OCI-LY7 (cell line): ENCODE data around the gene HDAC4. TPM values are rescaled to one million over a fixed set of nuclear protein-coding genes. Genes with fewer than 3 reads are reported as not detected.

Experiments used
- BruUV-seq: library from RNA; stranded (reverse); fragments of 400-500 nt; replicated peaks from 2 replicates; lab custom pipeline; 2021; lab: Mats Ljungman, UMichigan
- CTCF ChIA-PET: fragments of 300-600 bp; sonication (Branson Sonifier 250); formaldehyde crosslinking; loops from one replicate; lab custom pipeline; 2022; ENCODE audit warnings: antibody characterized with exemption; ENCODE audit not compliant: unreplicated experiment; lab: Charles Lee
- POLR2A ChIA-PET: fragments of 300-600 bp; sonication (Branson Sonifier 250); formaldehyde crosslinking; loops from one replicate; lab custom pipeline; 2022; ENCODE audit warnings: antibody characterized with exemption; lab: Charles Lee
- DNase-seq: peaks from one replicate; pipeline ENCODE4 v3.0.0-alpha.2; 2015; ENCODE audit warnings: low spot score
- H2AFZ ChIP-seq: fragments of 200-600 bp; sonication (generic), shearing (Covaris generic); 2 replicates; pipeline ENCODE4 v1.6.1; 2014; ENCODE audit warnings: mild to moderate bottlenecking, antibody characterized with exemption, low read length, moderate library complexity
- H3K27ac ChIP-seq: fragments of 200-600 bp; sonication (generic); 2 replicates; pipeline ENCODE4 v1.5.1; 2014; ENCODE audit warnings: mixed run types, low read depth, mild to moderate bottlenecking, moderate library complexity, low read length, inconsistent platforms; ENCODE audit not compliant: poor library complexity, severe bottlenecking
- H3K36me3 ChIP-seq: fragments of 200-600 bp; sonication (generic); 2 replicates; pipeline ENCODE4 v1.6.1; 2014; ENCODE audit warnings: mild to moderate bottlenecking, antibody characterized with exemption, low read length, moderate library complexity, mixed read lengths; ENCODE audit not compliant: insufficient read depth
- H3K4me1 ChIP-seq: fragments of 200-600 bp; sonication (generic); 2 replicates; pipeline ENCODE4 v1.5.1; 2014; ENCODE audit warnings: mild to moderate bottlenecking, low read length; ENCODE audit not compliant: insufficient read depth, poor library complexity, severe bottlenecking
- H3K4me2 ChIP-seq: fragments of 200-600 bp; sonication (generic); 2 replicates; pipeline ENCODE4 v1.6.1; 2014; ENCODE audit warnings: mild to moderate bottlenecking, low read length
- H3K4me3 ChIP-seq: fragments of 200-600 bp; sonication (generic); 2 replicates; pipeline ENCODE4 v1.5.1; 2014; ENCODE audit warnings: mild to moderate bottlenecking, low read depth, low read length; ENCODE audit not compliant: poor library complexity, severe bottlenecking
- H3K79me2 ChIP-seq: fragments of 200-600 bp; sonication (generic); 2 replicates; pipeline ENCODE4 v1.6.1; 2016; ENCODE audit warnings: low read depth, mild to moderate bottlenecking, low read length, moderate library complexity, mixed read lengths; ENCODE audit not compliant: insufficient read depth
- H3K9me2 ChIP-seq: fragments of 200-600 bp; sonication (generic); 2 replicates; pipeline ENCODE4 v1.6.1; 2016; ENCODE audit warnings: mild to moderate bottlenecking, low read length, mixed read lengths; ENCODE audit not compliant: insufficient read depth
- H3K9me3 ChIP-seq: fragments of 200-600 bp; sonication (generic); 2 replicates; pipeline ENCODE4 v1.6.1; 2014; ENCODE audit warnings: mild to moderate bottlenecking, mixed run types, low read length, mixed read lengths
- H4K20me1 ChIP-seq: fragments of 200-600 bp; sonication (generic); 2 replicates; pipeline ENCODE4 v1.6.1; 2014; ENCODE audit warnings: mild to moderate bottlenecking, antibody characterized with exemption, low read length, moderate library complexity, mixed read lengths; ENCODE audit not compliant: insufficient read depth
- CTCF ChIP-seq: fragments of 200-600 bp; sonication (generic); conservative IDR thresholded peaks from 2 replicates; pipeline ENCODE4 v1.5.1; 2014; ENCODE audit warnings: mild to moderate bottlenecking, antibody characterized with exemption, low read length, moderate library complexity, mixed read lengths
- EZH2phosphoT487 ChIP-seq: fragments of 200-600 bp; sonication (generic); IDR thresholded peaks from 2 replicates; pipeline ENCODE4 v1.6.1; 2018; ENCODE audit warnings: low read depth, borderline replicate concordance, mild to moderate bottlenecking, mixed run types, antibody characterized with exemption, low read length, moderate library complexity, mixed read lengths
- intact Hi-C: fragments of 100-400 bp; cut with micrococcal nuclease; formaldehyde crosslinking; loops from one replicate; pipeline ENCODE4 v1.10.0; 2022; ENCODE audit not compliant: unreplicated experiment
- total RNA-seq, 2 experiments: library from RNA; depleted of rRNA in 1 of 2; stranded (reverse); fragments of >200 nt in 1 of 2; shearing (Covaris generic) in 1 of 2; gene quantifications; 2 replicates each; pipeline ENCODE4 v1.2.3, GENCODE V29; 2014 to 2022

Gene HDAC4
- total RNA-seq, 2 experiments from 2014 or later: 10.2 to 20.6 TPM

- H3K79me2 ChIP-seq: no peaks in the 10 kb centered on the region
- H3K36me3 ChIP-seq: no peaks in the 10 kb centered on the region
- no peaks in the 10 kb centered on the region for H3K4me1 ChIP-seq
- POLR2A ChIA-PET: no interaction called here
- no peak for DNase-seq
- intact Hi-C loops: no loop called here
- H4K20me1 ChIP-seq: no peaks in the 10 kb centered on the region
- H3K9me3 ChIP-seq: no peaks in the 10 kb centered on the region
- BruUV-seq: no TSS peak
- no peak overlapping the region for H3K4me3 ChIP-seq
- H2AFZ ChIP-seq: no peak overlapping the region
- H3K9me2 ChIP-seq: no peaks in the 10 kb centered on the region
- H3K4me2 ChIP-seq: no peak overlapping the region
- TF ChIP-seq EZH2phosphoT487: no peak
- H3K27ac ChIP-seq: no peak overlapping the region
- CTCF ChIA-PET: no interaction called here
Observed at GRCh38 chr2:239136762-239137161, 264.1 kb downstream of the HDAC4 start.

- no TSS peak for BruUV-seq
Observed at GRCh38 chr2:239136203-239136602, 264.6 kb downstream of the HDAC4 start.

GRCh38 chr2:239135531-239135930, 265.3 kb downstream of the HDAC4 start:
- no TSS peak for BruUV-seq
- Histone ChIP-seq H3K4me3 (no peak overlapping the region), H4K20me1 (no peaks in the 10 kb centered on the region), H3K36me3 (no peaks in the 10 kb centered on the region), H3K4me1 (no peaks in the 10 kb centered on the region), H3K4me2 (no peak overlapping the region), H3K27ac (no peak overlapping the region), H2AFZ (no peak overlapping the region), H3K9me2 (no peaks in the 10 kb centered on the region), H3K79me2 (no peaks in the 10 kb centered on the region), H3K9me3 (no peaks in the 10 kb centered on the region)
- intact Hi-C loops: no loop called here
- ChIA-PET POLR2A (no interaction called here), CTCF (no interaction called here)
- no peak for DNase-seq
- TF ChIP-seq CTCF (no peak), EZH2phosphoT487 (no peak)

More at GRCh38 chr2:239136203-239136602, 264.6 kb downstream of the HDAC4 start:
- H2AFZ ChIP-seq: no peak overlapping the region
- H3K79me2 ChIP-seq: no peaks in the 10 kb centered on the region
- H3K9me3 ChIP-seq: no peaks in the 10 kb centered on the region
- ChIA-PET CTCF (no interaction called here), POLR2A (no interaction called here)
- no peaks in the 10 kb centered on the region for H3K9me2 ChIP-seq
- DNase-seq: no peak
- H3K4me2 ChIP-seq: no peak overlapping the region
- intact Hi-C loops: no loop called here
- no peak overlapping the region for H3K4me3 ChIP-seq
- no peaks in the 10 kb centered on the region for H3K4me1 ChIP-seq
- no peak overlapping the region for H3K27ac ChIP-seq
- TF ChIP-seq EZH2phosphoT487 (no peak), CTCF (no peak)
- H3K36me3 ChIP-seq: no peaks in the 10 kb centered on the region
- H4K20me1 ChIP-seq: no peaks in the 10 kb centered on the region
